GM18907 (cell line): ENCODE measurements around the gene RNGTT.
A peak's percentile ranks its signal among the peaks of the same experiment; 100 is the strongest.
"Not testable (repeated sequence)": the region's sequence is repeated elsewhere in the genome, so short reads cannot be mapped to it uniquely, and the experiment has no call there.

Source experiments
- ATAC-seq: cut with Tn5 transposase; IDR thresholded peaks from one replicate; pipeline ENCODE4 v1.9.1; 2021; ENCODE audit warnings: mild to moderate bottlenecking, moderate library complexity; ENCODE audit not compliant: unreplicated experiment

The RNGTT gene

GRCh38 chr6:88963139-88964090, at the start of gene RNGTT:
Gene RNGTT, minus strand, starts transcription at chr6:88963618. Its CDS starts 209 bp downstream, at chr6:88963409.
- ATAC-seq = peak; percentile 97

DNA sequence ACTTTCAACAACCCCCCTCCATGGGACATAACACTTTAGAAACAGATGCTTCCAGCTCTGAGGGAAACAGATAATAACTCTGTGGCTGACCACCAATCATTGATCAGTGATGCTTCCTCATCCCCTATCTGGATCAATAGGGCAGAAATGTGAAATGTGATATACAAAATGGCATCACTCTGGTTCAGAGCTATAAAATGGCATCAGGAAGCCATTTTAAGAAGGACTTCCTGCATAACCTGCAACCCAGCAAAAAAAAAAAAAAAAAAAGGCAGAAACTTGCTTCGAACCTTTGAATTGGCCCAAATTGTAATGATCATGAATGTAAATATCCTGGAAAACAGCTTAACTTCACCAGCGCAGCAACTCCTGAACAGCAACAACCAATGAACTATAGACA, 48.0 kb upstream of the RNGTT start:
- no peak for ATAC-seq

- no peak for ATAC-seq
These were observed 47.4 kb upstream of the RNGTT start for GRCh38 chr6:89010825-89011224.

GRCh38 chr6:89009624-89010059, 46.2 kb upstream of the RNGTT start:
- ATAC-seq = no peak

DNA sequence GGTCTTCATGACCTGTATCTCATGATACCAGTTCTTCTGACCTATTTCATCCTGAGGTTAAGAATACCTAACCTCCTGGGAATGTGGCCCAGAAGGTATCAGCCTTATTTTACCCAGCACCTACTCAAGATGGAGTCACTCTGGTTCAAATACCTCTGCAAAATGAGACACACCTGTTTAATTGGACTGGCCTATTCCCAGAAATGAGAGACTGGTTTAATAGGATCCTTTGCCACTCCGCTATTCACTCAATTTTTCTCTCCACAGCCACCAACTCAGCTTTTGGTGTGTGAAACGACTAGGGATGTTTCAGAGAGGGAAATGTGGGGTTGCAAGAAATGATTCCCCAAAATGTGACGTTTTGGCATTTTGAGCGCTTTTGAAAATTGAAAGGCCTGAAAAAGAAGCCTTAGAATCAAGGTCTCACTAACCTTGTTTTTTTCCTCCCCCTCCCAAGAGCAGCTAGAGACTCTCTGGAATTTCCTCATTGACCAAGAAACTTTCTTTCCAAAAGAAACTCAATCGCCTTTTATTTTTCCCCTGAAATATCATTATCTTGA, 45.5 kb upstream of the RNGTT start:
- no peak for ATAC-seq

GRCh38 chr6:89008001-89008814, 44.8 kb upstream of the RNGTT start:
- ATAC-seq = no peak

DNA sequence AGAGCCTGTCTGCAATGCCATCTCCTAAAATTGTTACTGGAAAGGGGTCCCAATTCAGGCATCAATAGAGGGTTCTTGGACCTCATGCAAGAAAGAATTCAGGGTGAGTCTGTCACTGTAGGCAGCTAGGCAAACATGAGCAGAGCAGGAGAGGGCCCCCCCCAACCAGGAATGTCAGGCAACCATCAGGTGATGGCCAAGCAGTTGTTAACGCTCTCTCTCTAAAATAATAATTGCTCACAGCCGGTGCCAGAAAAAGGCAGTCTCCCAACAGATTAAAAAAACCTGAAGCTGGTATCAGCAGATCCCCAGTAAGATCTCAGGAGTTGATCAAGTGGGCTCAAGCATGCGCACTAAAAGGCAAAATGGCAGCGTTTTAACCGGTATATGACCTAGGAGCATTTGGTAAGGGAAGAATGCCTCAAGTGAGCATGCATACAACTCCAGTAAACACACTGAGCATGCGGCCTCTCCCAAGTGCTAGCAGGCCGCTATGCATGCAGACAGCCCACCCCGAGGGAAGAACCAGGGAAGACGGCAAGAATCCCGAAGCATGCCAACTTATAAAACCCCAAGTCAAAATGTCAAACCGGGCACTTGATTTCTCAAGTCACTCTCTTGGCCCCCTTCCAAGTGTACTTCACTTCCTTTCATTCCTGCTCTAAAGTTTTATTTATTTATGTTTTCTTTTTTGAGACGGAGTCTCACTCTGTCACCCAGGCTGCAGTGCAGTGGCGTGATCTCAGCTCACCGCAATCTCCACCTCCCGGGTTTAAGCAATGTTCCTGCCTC, 44.0 kb upstream of the RNGTT start:
- no peak for ATAC-seq

DNA sequence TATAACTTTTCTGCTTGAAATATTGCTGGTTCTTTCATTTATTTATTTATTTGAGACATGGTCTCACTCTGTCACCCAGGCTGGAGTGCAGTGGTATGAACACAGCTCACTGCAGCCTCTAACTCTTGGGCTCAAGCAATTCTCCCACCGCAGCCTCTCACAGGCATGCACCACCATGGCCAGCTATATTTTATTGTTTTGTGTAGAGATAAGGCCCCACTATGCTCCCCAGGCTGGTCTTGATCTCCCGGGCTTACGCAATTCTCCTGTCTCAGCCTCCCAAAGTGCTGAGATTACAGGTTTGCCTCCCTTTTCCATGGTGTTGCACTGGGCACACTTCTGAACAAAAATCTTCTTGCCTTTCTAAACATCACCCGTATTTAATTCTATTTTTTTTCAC, 39.1 kb upstream of the RNGTT start:
- no peak for ATAC-seq

DNA sequence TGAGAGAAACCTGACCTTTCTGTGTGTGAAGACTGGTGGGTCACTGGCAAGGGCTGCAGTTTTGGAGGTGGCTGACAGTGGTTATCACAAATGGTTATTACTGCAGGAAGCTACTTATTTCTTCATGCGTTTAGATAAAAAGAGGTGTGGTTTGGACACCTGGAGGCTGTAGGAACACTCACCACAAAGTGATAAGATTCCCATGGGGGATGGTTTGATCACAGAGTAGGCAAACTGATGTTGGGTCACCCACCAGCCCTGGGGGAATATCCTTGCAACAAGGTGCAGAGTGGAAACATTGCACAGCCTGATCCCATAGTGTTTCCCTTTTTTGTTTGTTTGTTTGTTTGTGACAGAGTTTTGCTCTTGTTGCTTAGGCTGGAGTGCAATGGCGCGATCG, 33.9 kb upstream of the RNGTT start:
- no peak for ATAC-seq

DNA sequence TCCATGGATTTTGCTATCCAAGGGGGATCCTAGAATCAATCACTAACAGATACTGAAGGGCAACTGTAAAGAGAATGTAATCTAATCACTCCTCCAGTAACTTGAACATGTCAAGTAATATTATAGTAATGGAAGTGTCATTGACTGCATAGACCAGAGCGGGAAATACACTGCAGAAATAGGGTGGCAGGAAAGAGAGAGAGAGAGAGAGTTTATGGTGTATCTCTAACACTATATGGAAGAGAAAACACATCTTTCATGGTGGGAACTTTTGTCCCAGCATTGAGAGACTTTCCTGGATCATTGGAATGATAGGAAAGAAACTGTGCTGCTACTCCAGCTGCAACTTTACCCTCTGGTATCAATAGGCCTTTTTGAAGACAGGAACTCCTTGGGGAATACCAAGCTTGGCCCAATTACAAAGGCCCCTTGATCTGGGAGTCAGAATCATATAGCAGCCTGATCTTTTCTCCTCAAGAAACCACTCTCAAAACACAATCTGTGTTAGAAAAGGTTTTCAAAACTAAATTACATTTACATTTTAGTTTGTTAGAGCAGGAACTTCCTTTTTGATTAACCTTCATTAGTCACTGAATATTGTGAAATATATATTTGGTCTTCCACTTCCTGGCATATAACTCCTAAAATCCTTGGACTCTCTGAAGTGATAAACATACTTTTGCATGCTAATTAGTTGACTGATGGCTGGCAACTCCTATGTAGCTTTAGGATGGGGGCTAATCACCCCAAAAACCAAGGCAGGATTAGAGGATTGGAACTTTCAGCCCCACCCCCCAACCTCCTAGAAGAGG, 29.5 kb upstream of the RNGTT start:
- no peak for ATAC-seq

GRCh38 chr6:88989215-88989614, 25.8 kb upstream of the RNGTT start:
- no peak for ATAC-seq

GRCh38 chr6:88987922-88988321, 24.5 kb upstream of the RNGTT start:
- no peak for ATAC-seq

- ATAC-seq = no peak
These were observed 22.5 kb upstream of the RNGTT start for GRCh38 chr6:88985901-88986300.

DNA sequence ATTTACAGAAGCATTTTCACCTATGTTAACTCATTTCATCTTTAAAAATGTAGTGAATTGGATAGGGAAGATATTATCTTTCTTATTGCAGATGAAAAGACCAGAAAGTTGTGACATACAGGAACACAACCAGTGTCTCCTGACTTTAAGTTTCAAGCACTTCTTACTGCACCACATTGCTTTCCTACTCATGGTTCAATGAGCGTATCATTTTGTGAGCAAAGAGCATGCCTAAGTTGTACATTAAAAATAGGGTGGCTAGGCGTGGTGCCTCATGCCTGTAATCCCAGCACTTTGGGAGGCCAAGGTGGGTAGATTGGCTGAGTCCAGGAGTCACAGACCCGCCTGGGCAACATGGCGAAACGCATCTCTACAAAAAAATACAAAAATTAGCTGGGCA, 21.2 kb upstream of the RNGTT start:
- ATAC-seq = no peak

DNA sequence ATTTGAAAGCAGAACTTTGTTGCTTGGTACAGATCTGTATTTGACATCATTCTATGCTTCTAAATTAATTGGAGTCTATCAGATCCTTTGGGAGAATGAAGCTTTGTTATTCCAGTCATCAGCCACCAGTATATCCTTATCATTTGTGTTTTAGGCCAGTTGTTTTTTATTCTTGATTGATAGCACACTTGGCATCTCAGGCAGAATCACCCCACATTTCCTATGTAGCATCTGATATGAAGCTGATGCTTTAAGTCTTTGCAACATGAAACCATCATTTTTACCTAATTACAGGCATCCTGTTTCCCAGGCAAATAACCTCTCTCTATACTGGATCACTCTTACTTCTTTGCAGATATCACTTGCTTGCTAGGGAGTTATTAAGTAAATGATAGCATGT, 20.7 kb upstream of the RNGTT start:
- ATAC-seq = no peak

- no peak for ATAC-seq
These were observed 20.1 kb upstream of the RNGTT start for GRCh38 chr6:88983532-88983931.

- ATAC-seq = not testable (repeated sequence)
These were observed 19.7 kb upstream of the RNGTT start for GRCh38 chr6:88983129-88983528.

DNA sequence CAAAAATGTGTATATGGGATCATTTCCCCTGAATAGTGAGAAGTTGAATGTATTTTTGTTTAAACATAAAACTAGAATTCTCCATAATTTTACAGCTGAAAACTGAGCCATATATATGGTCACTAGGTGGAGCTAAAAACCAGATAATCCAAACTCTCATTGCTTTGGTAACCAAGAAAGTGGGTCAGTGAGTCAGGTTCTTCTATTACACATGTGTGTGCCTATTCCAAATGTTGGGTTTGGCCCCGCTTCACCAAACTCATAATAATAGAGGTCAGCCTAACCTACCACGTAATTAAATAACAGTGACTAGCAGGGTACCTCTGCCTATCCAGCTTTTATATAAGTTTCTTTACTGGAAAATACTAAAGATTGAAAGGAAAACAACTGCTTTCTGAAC, 19.3 kb upstream of the RNGTT start:
- ATAC-seq = no peak

- no peak for ATAC-seq
These were observed 12.0 kb upstream of the RNGTT start for GRCh38 chr6:88975369-88975768.
